H1 (cell line): Measurements from ENCODE around the gene ARAP3. TPM values are rescaled to one million over a fixed set of nuclear protein-coding genes. Genes with fewer than 3 reads are reported as not detected.

Experiments used
- CTCF ChIA-PET: fragments of 300-600 bp; sonication (Branson Sonifier 250); formaldehyde crosslinking; loops from one replicate; lab custom pipeline; 2021; ENCODE audit not compliant: partially characterized antibody; lab: Charles Lee
- POLR2A ChIA-PET: fragments of 300-600 bp; sonication (Branson Sonifier 250); formaldehyde crosslinking; loops from one replicate; lab custom pipeline; 2021; ENCODE audit warnings: inconsistent platforms; ENCODE audit not compliant: partially characterized antibody; lab: Charles Lee
- DNase-seq, 2 experiments: peaks; one replicate each; pipeline versions ENCODE4 v3.0.0 to v3.0.0-alpha.2; 2010 to 2022; ENCODE audit warnings: low spot score in 2 of 2, low read depth in 1 of 2, mixed read lengths in 1 of 2
- FAIRE-seq: peaks from 2 replicates; lab custom pipeline; 2011; peaks lifted over from hg19 to GRCh38; lab: Jason Lieb, UNC
- H2AFZ ChIP-seq: 2 replicates; pipeline ENCODE4 v1.8.1; 2012; ENCODE audit warnings: low read length, inconsistent platforms
- H2AK5ac ChIP-seq: 2 replicates; pipeline ENCODE4 v1.6.1; 2013; ENCODE audit warnings: low read depth, low read length
- H2BK120ac ChIP-seq: replicated peaks from 2 replicates; pipeline ENCODE3; 2013; ENCODE audit warnings: low read depth, low read length, inconsistent platforms
- H2BK12ac ChIP-seq: 2 replicates; pipeline ENCODE4 v1.6.1; 2013; ENCODE audit warnings: low read depth, low read length
- H2BK15ac ChIP-seq: 2 replicates; pipeline ENCODE4 v1.6.1; 2013; ENCODE audit warnings: low read length
- H2BK20ac ChIP-seq: 2 replicates; pipeline ENCODE4 v1.6.1; 2013; ENCODE audit warnings: low read length
- H2BK5ac ChIP-seq: 2 replicates; pipeline ENCODE4 v1.6.1; 2013; ENCODE audit warnings: low read depth, low read length
- H3K14ac ChIP-seq: 2 replicates; pipeline ENCODE4 v1.6.1; 2013; ENCODE audit warnings: inconsistent platforms; ENCODE audit not compliant: insufficient read length
- H3K18ac ChIP-seq: 2 replicates; pipeline ENCODE4 v1.6.1; 2013; ENCODE audit warnings: low read length; ENCODE audit errors: extremely low read depth
- H3K23ac ChIP-seq: 2 replicates; pipeline ENCODE4 v1.6.1; 2013; ENCODE audit warnings: inconsistent platforms; ENCODE audit not compliant: insufficient read length
- H3K23me2 ChIP-seq: 2 replicates; pipeline ENCODE4 v1.6.1; 2013; ENCODE audit warnings: low read depth, low read length
- H3K27ac ChIP-seq: 2 replicates; pipeline ENCODE4 v1.6.1; 2011; ENCODE audit warnings: low read depth, low read length, inconsistent platforms
- H3K27me3 ChIP-seq, 4 experiments: replicated peaks in 1 of 4; 1 replicate in 1 of 4; 2 replicates in 3 of 4; pipeline versions ENCODE4 v1.6.1 to v1.8.1; 2011 to 2013; ENCODE audit warnings: low read length in 3 of 4, mild to moderate bottlenecking in 3 of 4, inconsistent platforms in 2 of 4, mixed read lengths in 2 of 4, moderate library complexity in 1 of 4; ENCODE audit not compliant: control insufficient read depth in 3 of 4, insufficient read depth in 3 of 4; ENCODE audit errors: extremely low read depth in 1 of 4
- H3K36me3 ChIP-seq, 4 experiments: 2 replicates each; pipeline versions ENCODE4 v1.6.1 to v1.8.1; 2011 to 2013; ENCODE audit warnings: mild to moderate bottlenecking in 4 of 4, low read length in 3 of 4, moderate library complexity in 2 of 4, control low read depth in 1 of 4, inconsistent platforms in 1 of 4; ENCODE audit not compliant: insufficient read depth in 4 of 4, control insufficient read depth in 2 of 4
- H3K4ac ChIP-seq: replicated peaks from 2 replicates; pipeline ENCODE3; 2013; ENCODE audit warnings: low read length, low read depth, mixed read lengths, inconsistent platforms; ENCODE audit not compliant: insufficient read length
- H3K4me1 ChIP-seq, 4 experiments: replicated peaks in 1 of 4; 1 replicate in 1 of 4; 2 replicates in 3 of 4; pipeline versions ENCODE4 v1.6.1 to v1.8.1; 2011 to 2013; ENCODE audit warnings: low read length in 3 of 4, inconsistent platforms in 2 of 4, mixed read lengths in 1 of 4; ENCODE audit not compliant: insufficient read depth in 4 of 4, control insufficient read depth in 3 of 4
- H3K4me2 ChIP-seq, 2 experiments: 2 replicates each; pipeline versions ENCODE4 v1.6.1 to v1.8.1; 2011 to 2013; ENCODE audit warnings: low read depth in 2 of 2, low read length in 2 of 2, control low read depth in 1 of 2, inconsistent platforms in 1 of 2, mild to moderate bottlenecking in 1 of 2; ENCODE audit not compliant: insufficient read depth in 1 of 2
- H3K4me3 ChIP-seq, 4 experiments: fragments of 200-600, 300-600 bp in 1 of 4; sonication (generic), shearing (Covaris generic), sonication (Bioruptor Twin) in 1 of 4; 2 replicates each; pipeline versions ENCODE4 v1.5.1 to v1.8.1; 2011 to 2016; ENCODE audit warnings: low read length in 4 of 4, low read depth in 3 of 4, control low read depth in 2 of 4, inconsistent platforms in 2 of 4, mild to moderate bottlenecking in 2 of 4, mixed read lengths in 1 of 4, moderate library complexity in 1 of 4; ENCODE audit not compliant: insufficient read depth in 2 of 4; ENCODE audit errors: extremely low read depth in 1 of 4
- H3K56ac ChIP-seq: replicated peaks from 2 replicates; pipeline ENCODE3; 2013; ENCODE audit warnings: low read depth, mild to moderate bottlenecking, mixed read lengths, low read length, inconsistent platforms; ENCODE audit not compliant: insufficient read length
- H3K79me1 ChIP-seq: 2 replicates; pipeline ENCODE4 v1.6.1; 2013; ENCODE audit warnings: low read depth, low read length, control low read depth
- H3K79me2 ChIP-seq, 2 experiments: 2 replicates each; pipeline versions ENCODE4 v1.6.1 to v1.8.1; 2012 to 2013; ENCODE audit warnings: low read length in 2 of 2, mild to moderate bottlenecking in 2 of 2, inconsistent platforms in 1 of 2; ENCODE audit not compliant: insufficient read depth in 2 of 2, control insufficient read depth in 1 of 2
- H3K9ac ChIP-seq, 4 experiments: replicated peaks in 1 of 4; 1 replicate in 1 of 4; 2 replicates in 3 of 4; pipeline versions ENCODE4 v1.6.1 to v1.8.1; 2011 to 2013; ENCODE audit warnings: low read depth in 3 of 4, low read length in 3 of 4, control low read depth in 2 of 4, mild to moderate bottlenecking in 2 of 4, moderate library complexity in 2 of 4, inconsistent platforms in 1 of 4; ENCODE audit errors: extremely low read depth in 1 of 4
- H3K9me3 ChIP-seq, 2 experiments: 2 replicates each; pipeline versions ENCODE4 v1.6.1 to v1.8.1; 2012 to 2013; ENCODE audit warnings: mild to moderate bottlenecking in 2 of 2, moderate library complexity in 2 of 2, control low read depth in 1 of 2, inconsistent platforms in 1 of 2, low read depth in 1 of 2, low read length in 1 of 2, mixed read lengths in 1 of 2; ENCODE audit not compliant: insufficient read depth in 2 of 2
- H4K20me1 ChIP-seq, 2 experiments: replicated peaks in 1 of 2; 2 replicates each; pipeline versions ENCODE3 to v1.8.1; 2011 to 2013; ENCODE audit warnings: inconsistent platforms in 2 of 2, low read length in 2 of 2, mild to moderate bottlenecking in 1 of 2; ENCODE audit not compliant: insufficient read depth in 2 of 2, control insufficient read depth in 1 of 2
- H4K5ac ChIP-seq: 2 replicates; pipeline ENCODE4 v1.6.1; 2013; ENCODE audit warnings: low read length, low read depth, mixed read lengths, inconsistent platforms; ENCODE audit not compliant: insufficient read length
- H4K8ac ChIP-seq: 2 replicates; pipeline ENCODE4 v1.8.0; 2013; ENCODE audit warnings: mild to moderate bottlenecking, moderate library complexity, low read length, inconsistent platforms; ENCODE audit not compliant: insufficient read depth; ENCODE audit errors: extremely low read depth
- H4K91ac ChIP-seq: replicated peaks from 2 replicates; pipeline ENCODE3; 2013; ENCODE audit warnings: low read length, mixed read lengths, inconsistent platforms; ENCODE audit not compliant: insufficient read length
- ATF2 ChIP-seq: IDR thresholded peaks from 2 replicates; pipeline ENCODE4 v1.6.1; 2012; ENCODE audit warnings: low read length, inconsistent platforms
- BRCA1 ChIP-seq: IDR thresholded peaks from 2 replicates; pipeline ENCODE4 v1.6.1; 2012; ENCODE audit warnings: low read depth, low read length, improper control_type of control experiment
- CBX5 ChIP-seq: fragments of 300-800, 300-1000 bp; sonication (generic); IDR thresholded peaks from 2 replicates; pipeline ENCODE4 v1.7.1; 2016; ENCODE audit warnings: antibody characterized with exemption, low read length, low read depth
- CHD2 ChIP-seq: IDR thresholded peaks from 2 replicates; pipeline ENCODE4 v1.6.1; 2012; ENCODE audit warnings: low read length, improper control_type of control experiment
- EP300 ChIP-seq, 2 experiments: IDR thresholded peaks; 1 replicate in 1 of 2; 2 replicates in 1 of 2; pipeline ENCODE4 v1.6.1; 2011 to 2012; ENCODE audit warnings: low read depth in 2 of 2, low read length in 2 of 2, mild to moderate bottlenecking in 2 of 2, borderline replicate concordance in 1 of 2, inconsistent platforms in 1 of 2, moderate library complexity in 1 of 2
- HDAC2 ChIP-seq, 2 experiments: fragments of 300-600 bp in 1 of 2; sonication (generic) in 1 of 2; IDR thresholded peaks; 2 replicates each; pipeline ENCODE4 v1.6.1; 2011 to 2012; ENCODE audit warnings: low read depth in 2 of 2, low read length in 2 of 2, mild to moderate bottlenecking in 2 of 2, moderate library complexity in 2 of 2, borderline replicate concordance in 1 of 2, inconsistent platforms in 1 of 2
- JUN ChIP-seq: IDR thresholded peaks from 2 replicates; pipeline ENCODE4 v1.6.1; 2011; ENCODE audit warnings: low read depth, mild to moderate bottlenecking, improper control_type of control experiment, low read length
- KDM5A ChIP-seq: fragments of 200-600 bp; IDR thresholded peaks from 2 replicates; pipeline ENCODE4 v1.7.1; 2012; ENCODE audit warnings: mild to moderate bottlenecking, low read length, inconsistent platforms, mixed read lengths
- NANOG ChIP-seq: IDR thresholded peaks from 2 replicates; pipeline ENCODE4 v1.6.1; 2011; ENCODE audit warnings: low read length, low read depth, mild to moderate bottlenecking, inconsistent platforms; ENCODE audit not compliant: insufficient read depth, poor library complexity, severe bottlenecking
- SP4 ChIP-seq: IDR thresholded peaks from 2 replicates; pipeline ENCODE4 v1.6.1; 2012; ENCODE audit warnings: low read length, inconsistent platforms
- TBP ChIP-seq: IDR thresholded peaks from 2 replicates; pipeline ENCODE4 v1.6.1; 2011; ENCODE audit warnings: low read depth, low read length, improper control_type of control experiment
- WGBS, 2 experiments: shearing (Covaris generic) in 1 of 2; methylation state at CpG; one replicate each; pipeline versions ENCODE4 v1.1.6 to v1.1.7; 2013 to 2015; ENCODE audit warnings: low lambda C conversion rate in 2 of 2, mixed read lengths in 2 of 2, inconsistent platforms in 1 of 2, low coverage in 1 of 2, missing lambda C conversion rate in 1 of 2; ENCODE audit not compliant: insufficient replicate concordance in 2 of 2, insufficient coverage in 1 of 2, insufficient read length in 1 of 2; ENCODE audit errors: extremely low coverage in 1 of 2, missing lambda C conversion rate in 1 of 2; 5-methylcytosine and 5-hydroxymethylcytosine counted together
- polyA plus RNA-seq, 7 experiments: library from polyadenylated mRNA; depleted of rRNA in 3 of 7; stranded (reverse) in 5 of 7; unstranded in 2 of 7; fragments of >200 nt in 5 of 7; fragments of 200-250 nt in 2 of 7; gene quantifications; 1 replicate in 5 of 7; 2 replicates in 1 of 7; 4 replicates in 1 of 7; pipeline versions ENCODE4 v1.2.1 to v1.2.3, GENCODE V29; 2011 to 2013; ENCODE audit warnings: missing spikeins in 2 of 7, mixed read lengths in 2 of 7
- total RNA-seq: library from RNA; stranded (reverse); fragmentation: NEBNext Ultra II Directional; extraction: Animal tissue kit (Norgen Biotek cat#: 25700); gene quantifications from 2 replicates; pipeline ENCODE4 v1.2.1, GENCODE V29; 2021

Gene ARAP3
- total and polyA plus RNA-seq, 2 of the 8 experiments (the other 6 are each of a cell fraction or from before 2014, with no cell fraction given): 14.4 to 48.6 TPM

- H3K4me2 ChIP-seq: peak overlapping the region in 1 of 2 experiments; percentile 25; a peak in 1 of 4 replicates
- no peak for FAIRE-seq
- TF ChIP-seq TBP (no peak), HDAC2 (IDR thresholded peaks at IDR 0.05; ENCODE audit: borderline replicate concordance in 1 of 2, low read depth in 2 of 2, low read length in 2 of 2) (no peak), CBX5 (no peak), BRCA1 (no peak), ATF2 (no peak), SP4 (no peak), KDM5A (no peak), JUN (no peak), NANOG (no peak), CHD2 (no peak), EP300 (IDR thresholded peaks at IDR 0.05; ENCODE audit: borderline replicate concordance in 1 of 2, low read depth in 2 of 2, low read length in 2 of 2) (no peak)
Measured at GRCh38 chr5:141716009-141716408, 34.0 kb upstream of the ARAP3 start.

More at GRCh38 chr5:141716009-141716408, 34.0 kb upstream of the ARAP3 start:
- Histone ChIP-seq H3K27ac (no peak overlapping the region), H2BK20ac (no peak overlapping the region), H2AFZ (peak overlapping the region; percentile 68; the same call in 1 of the 2 replicates), H3K79me2 (no peaks in the 10 kb centered on the region), H4K91ac (no peak overlapping the region), H3K9me3 (no peaks in the 10 kb centered on the region), H3K14ac (no peak overlapping the region), H2AK5ac (no peak overlapping the region; the same call in 1 of the 2 replicates), H3K36me3 (no peaks in the 10 kb centered on the region), H3K9ac (no peak overlapping the region; a peak in 1 of 7 replicates), H3K23me2 (no peaks in the 10 kb centered on the region), H3K23ac (no peak overlapping the region), H4K20me1 (no peaks in the 10 kb centered on the region), H3K18ac (peak overlapping the region; percentile 17; the same call in 1 of the 2 replicates), H3K27me3 (no peaks in the 10 kb centered on the region), H3K4me1 (peaks cover 4 to 23% (median 12%) of the 10 kb centered on the region in 4 experiments), H3K4ac (no peak overlapping the region), H4K8ac (no peak overlapping the region), H2BK15ac (peak overlapping the region; percentile 12; the same call in 1 of the 2 replicates), H2BK12ac (peak overlapping the region; percentile 50; the same call in 1 of the 2 replicates), H2BK5ac (peak overlapping the region; percentile 40; the same call in 1 of the 2 replicates), H3K4me3 (no peak overlapping the region), H2BK120ac (no peak overlapping the region), H3K79me1 (no peaks in the 10 kb centered on the region), H4K5ac (no peak overlapping the region), H3K56ac (no peak overlapping the region)
- ChIA-PET POLR2A (interaction anchor here (0.9 to 1.2 kb wide), 2 partner anchors 16 to 153 kb away, joined by 3 read pairs; no protein-coding TSS in a partner anchor), CTCF (interaction anchor here (0.8 to 11.5 kb wide), 15 partner anchors 9 to 244 kb away, joined by 3 to 95 read pairs (median 5); partner anchors contain the start of gene PCDH1)
- DNase-seq: no peak
- WGBS, 2 experiments: 45% methylated on average over 3 of the region's 3 CpGs; no CpG with 5 or more reads in 1 of the 2 experiments
